ENCODE data around the gene CDC73. TPM values are rescaled to one million over a fixed set of nuclear protein-coding genes. Genes with fewer than 3 reads are reported as not detected.

Gene CDC73
- total RNA-seq (10 to 100 TPM; 32.4 to 76.7 (median 62.7) TPM), polyA plus RNA-seq (10 to 100 TPM in 1 of 3 donors, 1 to 10 TPM in 2; 6.5 to 10.3 (median 6.9) TPM)
- long read RNA-seq, donor 1, full-length matches to known transcripts: 7 of 16 reads
- long read RNA-seq, donor 1, partial matches to known transcripts: 9 of 16 reads
- long read RNA-seq, donor 1, other reads (novel, unspliced or antisense): 0 of 16 reads
- long read RNA-seq, donor 2, full-length matches to known transcripts: 3 of 3 reads
- long read RNA-seq, donor 2, partial matches to known transcripts: 0 of 3 reads
- long read RNA-seq, donor 2, other reads (novel, unspliced or antisense): 0 of 3 reads

DNA sequence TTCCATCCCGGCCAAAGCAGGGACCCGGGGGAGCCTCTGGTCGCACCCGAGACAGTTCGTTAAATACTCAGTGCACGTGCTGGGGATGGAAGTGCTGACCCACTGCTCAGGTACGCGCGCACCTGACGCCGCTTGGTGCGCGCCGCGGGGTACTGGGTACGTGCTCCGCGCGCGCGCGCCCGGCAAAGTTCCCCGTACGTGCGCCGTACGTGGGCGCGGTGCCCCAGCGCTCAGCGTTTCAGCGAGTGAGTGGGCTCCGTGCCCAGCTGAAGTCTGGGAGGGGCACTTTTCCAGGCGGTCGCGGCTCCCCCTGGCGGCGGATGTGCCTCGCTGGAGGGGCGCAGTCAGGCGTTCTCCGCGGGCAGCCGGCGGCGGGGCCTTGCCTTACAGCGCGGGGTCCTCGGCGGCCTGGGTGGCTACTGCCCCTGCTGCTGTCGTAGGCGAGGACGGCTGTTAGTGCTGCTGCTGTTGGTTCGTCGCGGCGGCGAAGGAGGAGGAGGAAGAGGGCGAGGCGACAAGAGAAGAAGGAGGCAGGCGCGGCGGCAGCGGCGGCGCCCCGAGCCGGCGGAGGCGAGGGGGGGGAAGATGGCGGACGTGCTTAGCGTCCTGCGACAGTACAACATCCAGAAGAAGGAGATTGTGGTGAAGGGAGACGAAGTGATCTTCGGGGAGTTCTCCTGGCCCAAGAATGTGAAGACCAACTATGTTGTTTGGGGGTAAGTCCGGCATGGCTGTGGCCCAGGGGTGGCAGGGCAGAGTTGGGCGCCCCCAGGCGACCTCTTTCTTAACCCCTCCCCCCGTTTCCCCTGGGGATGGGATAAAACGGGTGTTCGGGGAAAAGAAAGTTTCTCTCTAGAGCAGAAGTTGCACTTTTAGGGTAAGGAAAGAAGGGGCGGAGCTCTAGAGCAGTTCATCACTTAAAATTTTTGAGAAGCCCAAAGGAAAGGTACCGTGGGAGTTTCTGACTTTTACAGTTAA, at the start of gene CDC73:
Gene CDC73, plus strand, starts transcription at position 416 of the 978 bp plus-strand sequence. Its CDS starts 170 bp downstream, at position 586.
- intact Hi-C loops (cut with DNase I; ENCODE audit: low total_unique reads): loop anchor here (5.0 to 10.0 kb wide), 2 partner anchors 57 to 315 kb away; partner anchors contain the start of gene RGS2
- no peaks in the 10 kb centered on the region for H3K27me3 ChIP-seq (replicated peaks in 1 of 7)

DNA sequence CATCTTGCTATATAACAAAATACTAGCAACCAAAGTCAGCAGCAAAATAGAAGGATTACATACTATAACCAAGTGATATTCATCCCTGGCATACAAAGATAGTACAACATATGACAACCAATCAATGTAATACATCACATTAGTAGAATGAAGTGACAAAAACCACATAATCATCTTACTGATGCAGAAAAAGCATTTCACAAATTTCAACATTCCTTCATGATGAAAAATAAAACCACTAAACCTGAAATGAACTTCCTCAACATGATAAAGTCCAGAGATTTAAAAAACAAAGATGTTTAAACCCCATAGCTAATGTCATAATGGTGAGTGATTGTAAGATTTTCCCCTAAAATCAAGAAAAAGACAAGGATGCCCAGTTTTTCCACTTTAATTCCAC, 43.8 kb upstream of the CDC73 start:
- Histone ChIP-seq H3K9me3 (no peaks in the 10 kb centered on the region), H3K27ac (no peak overlapping the region), H3K27me3 (replicated peaks in 1 of 7) (no peaks in the 10 kb centered on the region), H3K36me3 (peaks cover 0 to 74% (median 51%) of the 10 kb centered on the region in 6 donors), H3K4me1 (no peaks in the 10 kb centered on the region), H3K4me3 (no peak overlapping the region)
- intact Hi-C loops (cut with DNase I; ENCODE audit: low total_unique reads): no loop called here
- DNase-seq: no peak
- TF ChIP-seq POLR2AphosphoS5 (IDR thresholded peaks at IDR 0.05): no peak
- TF ChIP-seq POLR2A (IDR thresholded peaks at IDR 0.05): no peak
- TF ChIP-seq, protein P1, sequence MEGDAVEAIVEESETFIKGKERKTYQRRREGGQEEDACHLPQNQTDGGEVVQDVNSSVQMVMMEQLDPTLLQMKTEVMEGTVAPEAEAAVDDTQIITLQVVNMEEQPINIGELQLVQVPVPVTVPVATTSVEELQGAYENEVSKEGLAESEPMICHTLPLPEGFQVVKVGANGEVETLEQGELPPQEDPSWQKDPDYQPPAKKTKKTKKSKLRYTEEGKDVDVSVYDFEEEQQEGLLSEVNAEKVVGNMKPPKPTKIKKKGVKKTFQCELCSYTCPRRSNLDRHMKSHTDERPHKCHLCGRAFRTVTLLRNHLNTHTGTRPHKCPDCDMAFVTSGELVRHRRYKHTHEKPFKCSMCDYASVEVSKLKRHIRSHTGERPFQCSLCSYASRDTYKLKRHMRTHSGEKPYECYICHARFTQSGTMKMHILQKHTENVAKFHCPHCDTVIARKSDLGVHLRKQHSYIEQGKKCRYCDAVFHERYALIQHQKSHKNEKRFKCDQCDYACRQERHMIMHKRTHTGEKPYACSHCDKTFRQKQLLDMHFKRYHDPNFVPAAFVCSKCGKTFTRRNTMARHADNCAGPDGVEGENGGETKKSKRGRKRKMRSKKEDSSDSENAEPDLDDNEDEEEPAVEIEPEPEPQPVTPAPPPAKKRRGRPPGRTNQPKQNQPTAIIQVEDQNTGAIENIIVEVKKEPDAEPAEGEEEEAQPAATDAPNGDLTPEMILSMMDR (IDR thresholded peaks at IDR 0.05 in 8 of 11, conservative IDR thresholded peaks at IDR 0.05 in 3 of 11): no peak

More for the DNA sequence above, at the start of gene CDC73:
- Histone ChIP-seq H3K4me3 (peak within 1 kb of the TSS; percentile 53 to 87 (median 68)), H3K9me3 (no peaks in the 10 kb centered on the region), H3K36me3 (peaks cover 0 to 20% (median 10%) of the 10 kb centered on the region in 6 donors), H3K27ac (peak within 1 kb of the TSS; percentile 85 to 99 (median 97)), H3K4me1 (peaks cover 15 to 53% (median 46%) of the 10 kb centered on the region in 6 donors)
- WGBS, 5 donors: 0 to 1% (median 1%) methylated on average over 66 to 85 of the region's 85 CpGs
- DNase-seq: peak; percentile 100
- peak; percentile 45 to 75 (median 56) for TF ChIP-seq POLR2A (IDR thresholded peaks at IDR 0.05)
- peak; percentile 97 to 98 (median 98) for TF ChIP-seq POLR2AphosphoS5 (IDR thresholded peaks at IDR 0.05)
- TF ChIP-seq, protein P1 (IDR thresholded peaks at IDR 0.05 in 8 of 11, conservative IDR thresholded peaks at IDR 0.05 in 3 of 11): peak; percentile 95 to 99 (median 99)

DNA sequence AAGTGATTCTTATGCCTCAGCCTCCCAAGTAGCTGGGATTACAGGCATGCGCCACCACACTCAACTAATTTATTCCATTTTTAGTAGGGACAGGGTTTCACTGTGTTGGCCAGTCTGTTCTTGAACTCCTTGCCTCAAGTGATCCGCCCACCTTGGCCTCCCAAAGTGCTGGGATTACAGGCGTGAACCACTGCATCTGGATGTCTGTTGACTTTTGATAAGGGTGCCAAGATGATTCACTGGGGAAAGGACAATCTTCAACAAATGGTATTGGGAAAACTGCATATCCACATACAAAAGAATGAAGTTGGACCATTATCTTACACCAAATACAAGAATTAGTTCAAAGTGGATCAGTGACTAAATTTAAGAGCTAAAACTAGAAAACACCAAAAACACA, 42.6 kb upstream of the CDC73 start:
- TF ChIP-seq, protein P1 (IDR thresholded peaks at IDR 0.05 in 8 of 11, conservative IDR thresholded peaks at IDR 0.05 in 3 of 11): no peak
- TF ChIP-seq POLR2AphosphoS5 (IDR thresholded peaks at IDR 0.05) (no peak), POLR2A (IDR thresholded peaks at IDR 0.05) (no peak)
- WGBS, 5 donors: 93 to 98% (median 97%) methylated on average over 3 of the region's 3 CpGs
- Histone ChIP-seq H3K36me3 (peaks cover 0 to 80% (median 61%) of the 10 kb centered on the region in 6 donors), H3K9me3 (no peaks in the 10 kb centered on the region), H3K4me1 (no peaks in the 10 kb centered on the region), H3K27me3 (replicated peaks in 1 of 7) (no peaks in the 10 kb centered on the region), H3K27ac (no peak overlapping the region), H3K4me3 (no peak overlapping the region)
- intact Hi-C loops (cut with DNase I; ENCODE audit: low total_unique reads): no loop called here
- no peak for DNase-seq

Measured in spleen (tissue), 13 donors.